PC-3 (cell line): ENCODE measurements around the gene MAP1B. TPM values are rescaled to one million over a fixed set of nuclear protein-coding genes. Genes with fewer than 3 reads are reported as not detected.

Experiments
- ATAC-seq: fragments of 200-7000 bp; cut with Tn5 transposase; 2 replicates; pipeline ENCODE4 v1.9.1; 2020; ENCODE audit warnings: mild to moderate bottlenecking, moderate library complexity
- BruUV-seq: library from RNA; stranded (reverse); fragments of 400-500 nt; replicated peaks from 2 replicates; lab custom pipeline; 2021; lab: Mats Ljungman, UMichigan
- CTCF ChIA-PET: fragments of 300-600 bp; sonication (Branson Sonifier 250); formaldehyde crosslinking; loops from one replicate; lab custom pipeline; 2022; ENCODE audit warnings: antibody characterized with exemption; lab: Charles Lee
- POLR2A ChIA-PET: fragments of 300-600 bp; sonication (Branson Sonifier 250); formaldehyde crosslinking; loops from one replicate; lab custom pipeline; 2022; ENCODE audit warnings: antibody characterized with exemption; ENCODE audit not compliant: unreplicated experiment; lab: Charles Lee
- DNase-seq: peaks from one replicate; pipeline ENCODE4 v3.0.0-alpha.2; 2015
- H2AFZ ChIP-seq: fragments of 300-600 bp; sonication (generic); 2 replicates; pipeline ENCODE4 v1.6.0; 2016; ENCODE audit warnings: antibody characterized with exemption, low read length
- H3F3A ChIP-seq: fragments of 300-600 bp; sonication (generic); one replicate; pipeline ENCODE4 v1.6.0; 2017; ENCODE audit warnings: antibody characterized with exemption, low read length, control low read depth, mild to moderate bottlenecking; ENCODE audit not compliant: unreplicated experiment
- H3K27ac ChIP-seq: fragments of 300-600 bp; sonication (generic); 2 replicates; pipeline ENCODE4 v1.5.1; 2016; ENCODE audit warnings: mild to moderate bottlenecking, low read length
- H3K27me3 ChIP-seq: fragments of 300-600 bp; sonication (generic); 2 replicates; pipeline ENCODE4 v1.6.1; 2016; ENCODE audit warnings: low read length, mixed read lengths
- H3K36me3 ChIP-seq: fragments of 300-600 bp; sonication (generic); 2 replicates; pipeline ENCODE4 v1.6.1; 2016; ENCODE audit warnings: low read depth, mixed run types, low read length, mixed read lengths
- H3K4me1 ChIP-seq: fragments of 300-600 bp; sonication (generic); 2 replicates; pipeline ENCODE4 v1.5.1; 2016; ENCODE audit warnings: low read length; ENCODE audit not compliant: insufficient read depth
- H3K4me2 ChIP-seq: fragments of 300-600 bp; sonication (generic); 2 replicates; pipeline ENCODE4 v1.6.0; 2016; ENCODE audit warnings: low read length
- H3K4me3 ChIP-seq: fragments of 300-600 bp; sonication (generic); 2 replicates; pipeline ENCODE4 v1.5.1; 2016; ENCODE audit warnings: mild to moderate bottlenecking, low read length, mixed read lengths
- H3K79me2 ChIP-seq: fragments of 300-600 bp; sonication (generic); 2 replicates; pipeline ENCODE4 v1.6.1; 2017; ENCODE audit warnings: low read length, mixed read lengths
- H3K9ac ChIP-seq: fragments of 300-600 bp; sonication (generic); 2 replicates; pipeline ENCODE4 v1.6.0; 2016; ENCODE audit warnings: mild to moderate bottlenecking, low read length
- H3K9me2 ChIP-seq: fragments of 300-600 bp; sonication (generic); replicated peaks from 2 replicates; pipeline ENCODE4 v1.6.1; 2016; ENCODE audit warnings: mixed run types, low read length, mixed read lengths
- H3K9me3 ChIP-seq: fragments of 300-600 bp; sonication (generic); 2 replicates; pipeline ENCODE4 v1.6.1; 2016; ENCODE audit warnings: low read length, mixed read lengths
- H4K20me1 ChIP-seq: fragments of 300-600 bp; sonication (generic); 2 replicates; pipeline ENCODE4 v1.6.1; 2016; ENCODE audit warnings: low read length, mixed read lengths
- EZH2 ChIP-seq: fragments of 300-600 bp; sonication (generic); IDR thresholded peaks from one replicate; pipeline ENCODE4 v1.6.1; 2017; ENCODE audit warnings: antibody characterized with exemption, mild to moderate bottlenecking, low read length; ENCODE audit not compliant: unreplicated experiment
- EZH2phosphoT487 ChIP-seq: fragments of 300-600 bp; sonication (generic); IDR thresholded peaks from 2 replicates; pipeline ENCODE4 v1.6.1; 2018; ENCODE audit warnings: mild to moderate bottlenecking, antibody characterized with exemption, low read length, borderline replicate concordance
- intact Hi-C: fragments of 100-400 bp; cut with micrococcal nuclease; formaldehyde crosslinking; loops from 2 replicates; pipeline ENCODE4 v1.9.0; 2023
- total RNA-seq: library from RNA; depleted of rRNA; stranded (reverse); fragments of >200 nt; gene quantifications from 2 replicates; pipeline ENCODE4 v1.2.3, GENCODE V29; 2014
- TF ChIP-seq, protein P1 (sequence below): fragments of 300-600 bp; sonication (generic); conservative IDR thresholded peaks from 2 replicates; pipeline ENCODE4 v1.5.1; 2017; ENCODE audit warnings: antibody characterized with exemption, low read depth, mild to moderate bottlenecking, low read length

Gene MAP1B
- total RNA-seq, 1 experiment from 2014 or later = 12.8 TPM

DNA sequence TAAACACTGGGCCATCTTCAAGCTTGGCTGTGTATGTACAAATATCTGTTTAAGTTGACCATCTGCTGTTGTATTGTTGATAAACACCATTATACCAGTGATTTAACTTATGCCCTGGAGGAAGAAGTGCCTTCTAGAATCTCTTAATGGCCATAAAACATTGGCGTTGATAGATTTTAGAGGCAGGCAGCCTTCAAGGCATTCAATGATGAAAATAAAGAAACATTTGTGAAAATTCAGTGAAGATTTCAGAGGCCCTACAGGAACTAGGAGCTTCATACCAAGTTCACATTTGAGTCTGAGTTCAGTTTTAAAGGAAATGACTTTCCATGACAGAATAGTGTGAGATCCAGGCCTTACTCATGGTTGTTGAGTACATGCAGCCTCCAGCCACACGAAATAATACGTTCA lies 52.2 kb downstream of the MAP1B start:
- no peak for ATAC-seq
- Histone ChIP-seq H3K36me3 (no peaks in the 10 kb centered on the region), H3K9me2 (no peaks in the 10 kb centered on the region), H4K20me1 (no peaks in the 10 kb centered on the region), H3K9ac (no peak overlapping the region), H3K9me3 (no peaks in the 10 kb centered on the region), H3K4me3 (no peak overlapping the region), H3K4me1 (peaks cover 7% of the 10 kb centered on the region; the same call in 1 of the 2 replicates), H2AFZ (no peak overlapping the region), H3K79me2 (no peaks in the 10 kb centered on the region), H3K4me2 (no peak overlapping the region), H3F3A (no peaks in the 10 kb centered on the region), H3K27me3 (no peaks in the 10 kb centered on the region), H3K27ac (no peak overlapping the region)
- CTCF ChIA-PET = no interaction called here
- POLR2A ChIA-PET = no interaction called here
- no peak for DNase-seq
- TF ChIP-seq EZH2phosphoT487 (no peak), EZH2 (no peak)
- TF ChIP-seq, protein P1, sequence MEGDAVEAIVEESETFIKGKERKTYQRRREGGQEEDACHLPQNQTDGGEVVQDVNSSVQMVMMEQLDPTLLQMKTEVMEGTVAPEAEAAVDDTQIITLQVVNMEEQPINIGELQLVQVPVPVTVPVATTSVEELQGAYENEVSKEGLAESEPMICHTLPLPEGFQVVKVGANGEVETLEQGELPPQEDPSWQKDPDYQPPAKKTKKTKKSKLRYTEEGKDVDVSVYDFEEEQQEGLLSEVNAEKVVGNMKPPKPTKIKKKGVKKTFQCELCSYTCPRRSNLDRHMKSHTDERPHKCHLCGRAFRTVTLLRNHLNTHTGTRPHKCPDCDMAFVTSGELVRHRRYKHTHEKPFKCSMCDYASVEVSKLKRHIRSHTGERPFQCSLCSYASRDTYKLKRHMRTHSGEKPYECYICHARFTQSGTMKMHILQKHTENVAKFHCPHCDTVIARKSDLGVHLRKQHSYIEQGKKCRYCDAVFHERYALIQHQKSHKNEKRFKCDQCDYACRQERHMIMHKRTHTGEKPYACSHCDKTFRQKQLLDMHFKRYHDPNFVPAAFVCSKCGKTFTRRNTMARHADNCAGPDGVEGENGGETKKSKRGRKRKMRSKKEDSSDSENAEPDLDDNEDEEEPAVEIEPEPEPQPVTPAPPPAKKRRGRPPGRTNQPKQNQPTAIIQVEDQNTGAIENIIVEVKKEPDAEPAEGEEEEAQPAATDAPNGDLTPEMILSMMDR = no peak
- intact Hi-C loops = no loop called here
- BruUV-seq = no TSS peak

DNA sequence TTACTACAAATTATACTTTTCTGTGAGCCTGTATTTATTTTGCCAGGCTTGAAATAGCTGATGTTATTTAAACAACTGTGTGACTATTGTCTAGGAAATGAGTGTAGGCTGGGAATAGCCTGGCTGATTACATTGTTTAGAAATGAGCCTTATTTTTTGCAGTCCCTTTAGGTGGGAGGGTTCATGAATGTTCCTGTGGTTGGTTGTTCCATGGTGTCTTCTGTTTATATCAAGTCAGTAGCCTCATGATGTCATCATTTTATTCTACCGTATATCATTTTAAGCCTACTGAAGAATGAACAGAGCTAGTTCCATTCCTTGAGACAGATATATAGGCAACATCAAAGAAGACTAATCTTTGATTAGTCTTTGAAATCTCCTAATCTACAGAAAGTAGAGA lies 53.1 kb downstream of the MAP1B start:
- no TSS peak for BruUV-seq
- Histone ChIP-seq H3K36me3 (no peaks in the 10 kb centered on the region), H3K4me1 (peaks cover 7% of the 10 kb centered on the region; the same call in 1 of the 2 replicates), H2AFZ (no peak overlapping the region), H3K27ac (no peak overlapping the region), H3F3A (no peaks in the 10 kb centered on the region), H3K4me2 (no peak overlapping the region), H3K27me3 (no peaks in the 10 kb centered on the region), H3K9me3 (no peaks in the 10 kb centered on the region), H3K79me2 (no peaks in the 10 kb centered on the region), H3K9ac (no peak overlapping the region), H4K20me1 (no peaks in the 10 kb centered on the region), H3K4me3 (no peak overlapping the region), H3K9me2 (no peaks in the 10 kb centered on the region)
- ATAC-seq (no peak), DNase-seq (no peak)
- ChIA-PET CTCF (no interaction called here), POLR2A (no interaction called here)
- TF ChIP-seq EZH2phosphoT487 (no peak), EZH2 (no peak)
- TF ChIP-seq, protein P1 = no peak
- intact Hi-C loops = no loop called here

DNA sequence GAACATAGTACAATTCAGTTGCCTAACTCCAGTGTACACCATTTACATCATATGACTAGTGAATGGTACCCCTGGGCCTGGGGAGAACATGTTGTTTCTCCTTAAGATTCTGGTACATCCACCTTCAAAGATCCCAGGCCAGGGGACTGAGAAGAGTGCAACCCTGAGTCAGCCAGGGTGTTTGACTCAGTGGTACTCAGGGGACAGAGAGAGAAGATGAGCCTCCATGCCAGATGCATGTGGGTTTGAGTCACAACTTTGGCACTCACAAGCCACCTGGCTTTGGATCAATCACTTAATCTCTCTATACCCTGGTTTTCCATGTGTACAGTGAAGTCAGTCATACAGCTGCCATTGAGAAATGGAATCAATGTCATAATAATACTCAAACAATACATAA lies 53.7 kb downstream of the MAP1B start:
- no peaks in the 10 kb centered on the region for H3K79me2 ChIP-seq
- no peaks in the 10 kb centered on the region for H4K20me1 ChIP-seq
- no peak for ATAC-seq
- intact Hi-C loops = no loop called here
- no peaks in the 10 kb centered on the region for H3K9me3 ChIP-seq
- ChIA-PET POLR2A (no interaction called here), CTCF (no interaction called here)
- peak; percentile 12 for DNase-seq
- H3K4me1 ChIP-seq = peaks cover 7% of the 10 kb centered on the region; the same call in 1 of the 2 replicates
- H3K27ac ChIP-seq = no peak overlapping the region
- H3K4me3 ChIP-seq = no peak overlapping the region
- no peak overlapping the region for H3K9ac ChIP-seq
- no peak overlapping the region for H3K4me2 ChIP-seq
- H3K27me3 ChIP-seq = no peaks in the 10 kb centered on the region
- TF ChIP-seq EZH2phosphoT487 (no peak), EZH2 (no peak)
- TF ChIP-seq, protein P1 = no peak
- no peak overlapping the region for H2AFZ ChIP-seq
- BruUV-seq = no TSS peak
- H3K9me2 ChIP-seq = no peaks in the 10 kb centered on the region
- H3K36me3 ChIP-seq = no peaks in the 10 kb centered on the region
- no peaks in the 10 kb centered on the region for H3F3A ChIP-seq
